AG09319 (cell line): ENCODE measurements around the gene BAMBI.

Experiments used
- DNase-seq: peaks from one replicate; pipeline ENCODE4 v3.0.0-alpha.2; 2010; ENCODE audit warnings: low read depth; ENCODE audit errors: extremely low read depth
- CTCF ChIP-seq: IDR thresholded peaks from 2 replicates; pipeline ENCODE4 v1.5.1; 2011; ENCODE audit warnings: low read depth, mild to moderate bottlenecking, inconsistent platforms, low read length, moderate library complexity

The BAMBI gene

GRCh38 chr10:28664369-28664740, 13.0 kb upstream of the BAMBI start:
- TF ChIP-seq CTCF = no peak

GRCh38 chr10:28666751-28667467, 10.4 kb upstream of the BAMBI start:
- DNase-seq = no peak
- no peak for TF ChIP-seq CTCF

More at GRCh38 chr10:28664369-28664740, 13.0 kb upstream of the BAMBI start:
- no peak for DNase-seq

- TF ChIP-seq CTCF = no peak
- no peak for DNase-seq
These were observed 8.7 kb upstream of the BAMBI start for GRCh38 chr10:28668363-28669226.

- TF ChIP-seq CTCF = no peak
These were observed 7.8 kb upstream of the BAMBI start for GRCh38 chr10:28669227-28670173.

GRCh38 chr10:28674782-28675181, 2.5 kb upstream of the BAMBI start:
- DNase-seq = no peak
- TF ChIP-seq CTCF = no peak

More at GRCh38 chr10:28669227-28670173, 7.8 kb upstream of the BAMBI start:
- no peak for DNase-seq

GRCh38 chr10:28676326-28676967, 874 bp upstream of the BAMBI start:
- no peak for DNase-seq
- no peak for TF ChIP-seq CTCF
